ENCODE results near the gene NBAS.

Gene NBAS

GRCh38 chr2:15363142-15363541 is 198.0 kb downstream of the NBAS start:
- peak; percentile 67 for DNase-seq (ENCODE audit: low read depth)

DNA sequence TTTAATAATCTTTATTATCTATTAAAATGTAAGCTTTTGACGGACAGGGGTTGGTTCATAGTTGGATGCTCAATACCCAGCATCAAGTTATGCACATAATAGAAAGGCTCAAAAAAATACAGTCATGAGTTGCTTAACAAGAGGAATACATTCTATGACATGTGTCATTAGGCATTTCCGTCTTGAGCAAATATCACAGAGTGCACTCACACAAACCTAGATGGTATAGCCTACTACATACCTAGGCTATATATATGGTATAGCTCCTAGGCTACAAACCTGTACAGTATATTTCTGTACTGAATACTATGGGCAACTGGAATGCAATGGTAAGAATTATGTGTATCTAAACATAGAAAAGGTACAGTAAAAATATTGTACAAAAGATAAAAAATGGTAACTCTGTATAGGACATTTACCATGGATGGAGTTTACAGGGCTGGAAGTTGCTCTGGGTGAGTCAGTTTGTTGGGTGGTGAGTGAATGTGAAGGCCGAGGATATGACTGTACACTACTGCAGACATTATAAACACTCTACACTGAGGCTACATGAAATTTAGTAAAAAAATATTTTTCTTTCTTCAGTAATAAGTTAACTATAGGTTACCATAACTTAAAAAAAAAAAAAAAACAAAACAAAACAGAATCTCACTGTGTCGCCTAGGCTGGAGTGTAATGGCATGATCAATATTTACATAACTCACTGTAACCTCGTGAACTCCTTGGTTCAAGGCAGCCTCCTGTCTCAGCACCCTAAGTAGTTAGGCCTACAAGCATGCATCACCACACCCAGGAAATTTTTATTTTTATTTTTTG is 201.2 kb downstream of the NBAS start:
- DNase-seq (ENCODE audit: low read depth): peak; percentile 73
- no peak for TF ChIP-seq CTCF (conservative IDR thresholded peaks at IDR 0.05; ENCODE audit: low read length)
- H3K4me3 ChIP-seq (ENCODE audit: low read length): no peak overlapping the region

More at GRCh38 chr2:15363142-15363541, 198.0 kb downstream of the NBAS start:
- no peak overlapping the region for H3K4me3 ChIP-seq (ENCODE audit: low read length)
- no peak for TF ChIP-seq CTCF (conservative IDR thresholded peaks at IDR 0.05; ENCODE audit: low read length)

- no peak overlapping the region for H3K4me3 ChIP-seq (ENCODE audit: low read length)
- TF ChIP-seq CTCF (conservative IDR thresholded peaks at IDR 0.05; ENCODE audit: low read length): no peak
- DNase-seq (ENCODE audit: low read depth): no peak
These were observed 203.2 kb downstream of the NBAS start for GRCh38 chr2:15357922-15358321.

GRCh38 chr2:15357186-15357585 is 203.9 kb downstream of the NBAS start:
- no peak for TF ChIP-seq CTCF (conservative IDR thresholded peaks at IDR 0.05; ENCODE audit: low read length)
- DNase-seq (ENCODE audit: low read depth): no peak
- H3K4me3 ChIP-seq (ENCODE audit: low read length): no peak overlapping the region

GRCh38 chr2:15355386-15355785 is 205.7 kb downstream of the NBAS start:
- no peak overlapping the region for H3K4me3 ChIP-seq (ENCODE audit: low read length)
- no peak for DNase-seq (ENCODE audit: low read depth)
- no peak for TF ChIP-seq CTCF (conservative IDR thresholded peaks at IDR 0.05; ENCODE audit: low read length)

DNA sequence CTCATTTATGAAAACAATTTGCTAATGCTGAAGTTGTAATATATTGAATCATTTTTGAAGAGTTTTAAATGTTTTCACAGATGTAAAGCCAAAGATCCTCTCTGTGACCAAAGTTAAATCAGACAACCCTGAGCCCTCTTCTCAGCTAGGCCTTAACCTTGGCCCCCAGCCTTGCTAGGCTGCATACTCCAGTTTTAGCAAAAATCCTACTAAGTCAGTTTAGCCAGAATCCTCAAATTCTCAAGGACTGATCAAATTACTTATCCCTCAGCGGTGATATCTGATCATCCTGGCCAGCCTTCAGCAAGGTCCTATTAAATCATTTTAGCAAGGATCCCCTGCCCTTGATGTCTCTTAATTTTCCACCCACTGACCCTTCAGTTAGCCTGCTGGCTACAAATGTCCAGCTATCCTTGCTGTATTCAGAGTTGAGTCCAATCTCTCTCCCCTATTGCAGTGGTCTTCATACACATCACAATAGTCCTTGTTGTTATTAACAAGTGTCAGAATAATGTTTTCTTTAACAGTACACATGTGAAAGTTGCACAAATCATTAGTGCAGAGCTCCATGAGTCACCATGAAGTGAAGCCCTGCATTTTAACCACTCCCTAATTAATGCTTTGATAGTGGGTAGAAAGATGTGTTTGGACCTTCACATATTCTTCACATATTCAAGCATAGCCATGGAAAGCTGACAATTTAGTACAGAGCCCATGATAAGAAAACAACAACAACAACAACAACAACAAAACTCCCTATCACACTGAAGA is 206.4 kb downstream of the NBAS start:
- TF ChIP-seq CTCF (conservative IDR thresholded peaks at IDR 0.05; ENCODE audit: low read length): no peak
- no peak for DNase-seq (ENCODE audit: low read depth)
- H3K4me3 ChIP-seq (ENCODE audit: low read length): no peak overlapping the region
